Measurements from ENCODE around the gene TRIM9.
A peak's percentile ranks its signal among the peaks of the same experiment; 100 is the strongest.

Gene TRIM9

GRCh38 chr14:51129130-51129529 lies 34.2 kb upstream of the TRIM9 start:
- DNase-seq (ENCODE audit: low read depth): peak; percentile 4
- TF ChIP-seq, protein P1, sequence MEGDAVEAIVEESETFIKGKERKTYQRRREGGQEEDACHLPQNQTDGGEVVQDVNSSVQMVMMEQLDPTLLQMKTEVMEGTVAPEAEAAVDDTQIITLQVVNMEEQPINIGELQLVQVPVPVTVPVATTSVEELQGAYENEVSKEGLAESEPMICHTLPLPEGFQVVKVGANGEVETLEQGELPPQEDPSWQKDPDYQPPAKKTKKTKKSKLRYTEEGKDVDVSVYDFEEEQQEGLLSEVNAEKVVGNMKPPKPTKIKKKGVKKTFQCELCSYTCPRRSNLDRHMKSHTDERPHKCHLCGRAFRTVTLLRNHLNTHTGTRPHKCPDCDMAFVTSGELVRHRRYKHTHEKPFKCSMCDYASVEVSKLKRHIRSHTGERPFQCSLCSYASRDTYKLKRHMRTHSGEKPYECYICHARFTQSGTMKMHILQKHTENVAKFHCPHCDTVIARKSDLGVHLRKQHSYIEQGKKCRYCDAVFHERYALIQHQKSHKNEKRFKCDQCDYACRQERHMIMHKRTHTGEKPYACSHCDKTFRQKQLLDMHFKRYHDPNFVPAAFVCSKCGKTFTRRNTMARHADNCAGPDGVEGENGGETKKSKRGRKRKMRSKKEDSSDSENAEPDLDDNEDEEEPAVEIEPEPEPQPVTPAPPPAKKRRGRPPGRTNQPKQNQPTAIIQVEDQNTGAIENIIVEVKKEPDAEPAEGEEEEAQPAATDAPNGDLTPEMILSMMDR (IDR thresholded peaks at IDR 0.05; ENCODE audit: insufficient read depth, low read depth, low read length, missing control alignments): peak; percentile 17
- no peak overlapping the region for H3K4me3 ChIP-seq (ENCODE audit: low read depth, low read length)

- no peak overlapping the region for H3K4me3 ChIP-seq (ENCODE audit: low read depth, low read length)
- TF ChIP-seq, protein P1 (IDR thresholded peaks at IDR 0.05; ENCODE audit: insufficient read depth, low read depth, low read length, missing control alignments): no peak
- DNase-seq (ENCODE audit: low read depth): no peak
Measured at GRCh38 chr14:51124029-51124428, 29.1 kb upstream of the TRIM9 start.

DNA sequence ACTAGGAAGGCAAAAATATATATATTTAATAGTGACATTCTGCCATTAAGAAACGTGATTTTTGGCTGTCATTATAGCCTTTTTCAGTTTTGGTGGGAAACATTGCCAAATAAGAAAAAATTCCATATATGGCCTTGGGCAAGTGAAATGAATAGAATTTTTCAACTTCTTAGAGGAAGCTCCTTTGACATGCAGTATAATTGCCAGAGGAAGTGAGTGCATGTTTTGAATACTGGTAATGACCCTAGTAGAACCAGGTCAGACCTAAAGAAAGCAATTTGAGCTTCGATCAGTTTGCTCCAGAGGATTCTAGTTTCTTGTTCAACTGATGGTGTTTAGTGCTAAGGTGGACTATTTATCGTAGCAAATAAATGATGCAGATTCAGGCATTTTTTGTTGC lies 26.2 kb upstream of the TRIM9 start:
- no peak for DNase-seq (ENCODE audit: low read depth)
- no peak overlapping the region for H3K4me3 ChIP-seq (ENCODE audit: low read depth, low read length)
- TF ChIP-seq, protein P1 (IDR thresholded peaks at IDR 0.05; ENCODE audit: insufficient read depth, low read depth, low read length, missing control alignments): no peak

DNA sequence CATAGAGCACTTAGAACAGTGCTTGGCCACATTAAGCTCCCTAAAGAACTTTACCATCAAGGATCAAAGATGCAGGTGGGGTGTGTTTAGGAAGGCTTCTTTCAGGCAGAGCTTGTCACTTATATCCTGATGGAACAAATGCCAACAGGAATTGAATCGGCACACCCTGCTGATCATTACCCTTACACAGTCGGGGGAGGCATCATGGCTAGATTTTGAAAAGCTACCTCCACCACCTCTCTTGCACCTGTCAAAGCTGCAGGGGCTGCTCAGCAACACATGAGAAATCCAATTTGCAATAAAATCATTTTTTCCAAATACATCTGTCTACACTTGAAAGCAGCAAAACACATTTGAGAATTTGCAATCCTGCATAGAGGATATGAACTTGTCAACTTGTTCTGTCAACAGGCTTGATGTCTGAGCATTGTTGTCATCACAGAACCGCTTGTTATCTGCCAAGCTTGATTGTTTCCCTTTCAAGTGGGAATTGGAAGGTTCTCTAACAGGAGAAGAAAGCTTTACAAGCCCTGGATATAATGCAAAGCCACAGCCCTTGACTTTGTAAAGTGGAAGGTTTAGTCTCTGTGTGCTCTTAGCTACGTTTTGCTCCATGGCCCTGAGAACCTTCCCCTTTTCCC lies 24.6 kb upstream of the TRIM9 start:
- no peak for DNase-seq (ENCODE audit: low read depth)
- no peak overlapping the region for H3K4me3 ChIP-seq (ENCODE audit: low read depth, low read length)
- TF ChIP-seq, protein P1 (IDR thresholded peaks at IDR 0.05; ENCODE audit: insufficient read depth, low read depth, low read length, missing control alignments): no peak

DNA sequence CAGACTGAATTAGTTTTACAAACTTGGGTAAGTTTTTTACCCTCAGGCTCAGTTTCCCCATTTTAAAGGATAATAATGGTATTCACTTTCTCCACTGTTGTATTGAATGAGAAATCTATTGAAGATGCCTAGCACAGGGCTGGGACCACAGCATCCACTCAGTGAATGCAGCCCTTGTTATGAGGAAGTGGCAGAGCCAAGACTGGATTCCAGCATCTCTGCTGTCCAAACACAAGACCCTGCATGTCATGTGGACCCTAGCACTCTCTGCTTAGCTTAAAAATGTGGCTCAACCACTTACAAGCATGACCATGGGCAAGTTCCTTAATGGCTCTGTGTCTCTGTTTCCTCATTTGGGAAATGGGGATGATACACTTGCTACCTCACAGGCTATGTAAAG lies 24.1 kb upstream of the TRIM9 start:
- no peak for DNase-seq (ENCODE audit: low read depth)
- H3K4me3 ChIP-seq (ENCODE audit: low read depth, low read length): no peak overlapping the region
- TF ChIP-seq, protein P1 (IDR thresholded peaks at IDR 0.05; ENCODE audit: insufficient read depth, low read depth, low read length, missing control alignments): no peak

DNA sequence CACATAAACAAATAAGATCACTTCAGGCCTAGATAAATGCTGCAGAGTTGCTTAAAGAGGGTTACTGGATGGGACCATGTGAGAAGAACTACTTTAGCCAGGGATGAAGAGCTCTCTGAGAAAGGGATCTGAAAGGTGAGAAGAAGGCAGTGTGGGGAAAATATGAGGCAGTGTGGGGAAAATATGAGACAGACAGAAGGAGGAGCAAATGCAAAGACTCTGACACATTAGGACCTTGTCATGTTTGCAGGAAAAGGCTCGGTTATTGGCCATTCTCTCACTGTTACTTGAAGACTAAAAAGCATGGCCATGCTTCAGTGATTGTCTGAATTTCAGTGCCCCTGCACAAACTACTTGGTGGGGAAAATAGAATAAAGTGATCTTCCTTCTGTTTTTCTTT lies 22.7 kb upstream of the TRIM9 start:
- DNase-seq (ENCODE audit: low read depth): no peak
- TF ChIP-seq, protein P1 (IDR thresholded peaks at IDR 0.05; ENCODE audit: insufficient read depth, low read depth, low read length, missing control alignments): no peak

DNA sequence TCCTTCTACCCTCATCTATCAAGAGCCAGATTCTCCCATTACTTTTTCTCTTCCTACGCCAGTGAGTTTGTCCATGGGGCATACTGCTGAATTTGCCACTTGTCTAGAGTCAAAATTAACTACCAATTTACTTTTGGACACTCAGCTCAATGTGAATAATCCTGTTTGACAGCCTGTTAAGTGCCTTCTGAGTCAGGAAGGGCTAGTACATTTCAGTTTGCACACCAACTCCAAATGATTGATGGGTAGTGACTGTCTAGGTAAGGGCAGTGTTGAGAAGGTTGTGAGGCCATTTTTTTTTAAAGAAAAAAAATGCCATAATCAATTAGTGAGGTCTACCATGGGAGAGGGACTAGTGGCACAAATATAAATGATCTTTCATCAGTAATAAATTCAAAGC lies 21.8 kb upstream of the TRIM9 start:
- no peak overlapping the region for H3K4me3 ChIP-seq (ENCODE audit: low read depth, low read length)
- no peak for DNase-seq (ENCODE audit: low read depth)
- TF ChIP-seq, protein P1 (IDR thresholded peaks at IDR 0.05; ENCODE audit: insufficient read depth, low read depth, low read length, missing control alignments): no peak

More for the DNA sequence above, 22.7 kb upstream of the TRIM9 start:
- no peak overlapping the region for H3K4me3 ChIP-seq (ENCODE audit: low read depth, low read length)
